Cardiac muscle cell (in vitro differentiated cells and primary cell): ENCODE measurements around the gene ZNF174. TPM values are rescaled to one million over a fixed set of nuclear protein-coding genes. Genes with fewer than 3 reads are reported as not detected.

Experiments
- DNase-seq, 2 donors: peaks; one replicate each; pipeline versions ENCODE4 v3.0.0 to v3.0.0-alpha.2; 2010 to 2017; ENCODE audit warnings: low read depth in 1 of 2, low spot score in 1 of 2
- H3K27ac ChIP-seq: fragments of 200-600 bp; sonication (generic); 2 replicates; pipeline ENCODE4 v1.5.1; 2016
- H3K27me3 ChIP-seq: fragments of 200-600 bp; sonication (generic); 2 replicates; pipeline ENCODE4 v1.6.0; 2016; ENCODE audit warnings: control low read depth
- H3K36me3 ChIP-seq: fragments of 200-600 bp; sonication (generic); 2 replicates; pipeline ENCODE4 v1.5.1; 2016; ENCODE audit warnings: control low read depth
- H3K4me1 ChIP-seq: fragments of 200-600 bp; sonication (generic); 2 replicates; pipeline ENCODE4 v1.8.1; 2017; ENCODE audit warnings: low read depth, mild to moderate bottlenecking, mixed run types
- H3K4me3 ChIP-seq: fragments of 200-600 bp; sonication (generic); 2 replicates; pipeline ENCODE4 v1.5.1; 2016; ENCODE audit warnings: mild to moderate bottlenecking
- H3K9me3 ChIP-seq: fragments of 200-600 bp; sonication (generic); 2 replicates; pipeline ENCODE4 v1.5.1; 2017; ENCODE audit warnings: low read depth, mild to moderate bottlenecking, control low read depth
- CTCF ChIP-seq: IDR thresholded peaks from 2 replicates; pipeline ENCODE4 v1.5.1; 2012; ENCODE audit warnings: low read depth, mild to moderate bottlenecking, low read length
- polyA plus RNA-seq: library from polyadenylated mRNA; unstranded; fragments of >200 nt; fragmentation: Nextera tagmentation; extraction: Ambion mirVana; gene quantifications from 2 replicates; pipeline ENCODE4 v1.2.1, GENCODE V29; 2016
- total RNA-seq: library from RNA; depleted of rRNA; stranded (reverse); fragments of >200 nt; gene quantifications from 2 replicates; pipeline ENCODE4 v1.2.3, GENCODE V29; 2016

The ZNF174 gene
- total and polyA plus RNA-seq, 2 experiments from 2014 or later, result 33.1 to 33.5 TPM

GRCh38 chr16:3388325-3388724 is 12.7 kb upstream of the ZNF174 start:
- H3K36me3 ChIP-seq, result peaks cover 32% of the 10 kb centered on the region
- H3K9me3 ChIP-seq, result no peaks in the 10 kb centered on the region

GRCh38 chr16:3389663-3390338 is 11.2 kb upstream of the ZNF174 start:
- Histone ChIP-seq H3K36me3 (peaks cover 23% of the 10 kb centered on the region), H3K4me3 (no peak overlapping the region), H3K4me1 (no peaks in the 10 kb centered on the region), H3K27me3 (no peaks in the 10 kb centered on the region), H3K27ac (no peak overlapping the region), H3K9me3 (no peaks in the 10 kb centered on the region)
- no peak for TF ChIP-seq CTCF
- DNase-seq, result no peak

More at GRCh38 chr16:3388325-3388724, 12.7 kb upstream of the ZNF174 start:
- H3K4me1 ChIP-seq, result no peaks in the 10 kb centered on the region
- H3K27me3 ChIP-seq, result no peaks in the 10 kb centered on the region
- H3K27ac ChIP-seq, result no peak overlapping the region
- DNase-seq, result no peak
- no peak for TF ChIP-seq CTCF
- no peak overlapping the region for H3K4me3 ChIP-seq

- H3K4me3 ChIP-seq, result peak overlapping the region; percentile 68
- no peaks in the 10 kb centered on the region for H3K9me3 ChIP-seq
- DNase-seq, result no peak
- H3K27ac ChIP-seq, result peak overlapping the region; percentile 77
- peaks cover 11% of the 10 kb centered on the region for H3K36me3 ChIP-seq
- TF ChIP-seq CTCF, result no peak
- no peaks in the 10 kb centered on the region for H3K27me3 ChIP-seq
- no peaks in the 10 kb centered on the region for H3K4me1 ChIP-seq
Observed at GRCh38 chr16:3400446-3400778, 603 bp upstream of the ZNF174 start.

GRCh38 chr16:3401719-3402397 is 843 bp downstream of the ZNF174 start:
- peak; percentile 17 to 37 for DNase-seq
- peaks cover 15% of the 10 kb centered on the region for H3K36me3 ChIP-seq
- no peaks in the 10 kb centered on the region for H3K27me3 ChIP-seq
- no peaks in the 10 kb centered on the region for H3K4me1 ChIP-seq
- TF ChIP-seq CTCF, result no peak
- peak overlapping the region; percentile 68 for H3K4me3 ChIP-seq
- H3K9me3 ChIP-seq, result no peaks in the 10 kb centered on the region
- H3K27ac ChIP-seq, result peak overlapping the region; percentile 82

- Histone ChIP-seq H3K27me3 (no peaks in the 10 kb centered on the region), H3K27ac (no peak overlapping the region), H3K4me3 (no peak overlapping the region), H3K36me3 (peaks cover 22% of the 10 kb centered on the region), H3K4me1 (no peaks in the 10 kb centered on the region), H3K9me3 (peaks cover 9% of the 10 kb centered on the region)
- no peak for TF ChIP-seq CTCF
- no peak for DNase-seq
Observed at GRCh38 chr16:3408561-3409197, 7.7 kb downstream of the ZNF174 start.
